Right kidney (tissue), 1 donor: ENCODE measurements around the gene USP50.
"Not testable (repeated sequence)": the region's sequence is repeated elsewhere in the genome, so short reads cannot be mapped to it uniquely, and the experiment has no call there.

Experiments
- DNase-seq: peaks from one replicate; pipeline ENCODE4 v3.0.0-alpha.2; 2016

The USP50 gene

DNA sequence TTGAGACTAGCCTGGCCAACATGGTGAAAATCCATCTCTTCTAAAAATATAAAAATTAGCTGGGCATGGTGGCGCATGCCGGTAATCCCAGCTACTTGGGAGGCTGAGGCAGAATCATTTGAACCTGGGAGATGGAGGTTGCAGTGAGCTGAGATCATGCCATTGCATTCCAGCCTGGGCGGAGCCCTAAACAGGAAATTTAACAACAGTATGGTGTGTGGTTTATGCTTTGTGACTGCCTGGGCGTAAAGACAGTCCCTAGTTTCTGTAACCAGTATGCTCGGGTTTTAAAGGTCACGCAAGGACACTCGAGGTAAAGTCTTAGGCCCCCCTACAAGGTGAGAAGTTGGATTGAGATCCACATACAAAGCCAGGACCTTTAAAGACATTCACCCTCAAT is 43.3 kb downstream of the USP50 start:
- no peak for DNase-seq

DNA sequence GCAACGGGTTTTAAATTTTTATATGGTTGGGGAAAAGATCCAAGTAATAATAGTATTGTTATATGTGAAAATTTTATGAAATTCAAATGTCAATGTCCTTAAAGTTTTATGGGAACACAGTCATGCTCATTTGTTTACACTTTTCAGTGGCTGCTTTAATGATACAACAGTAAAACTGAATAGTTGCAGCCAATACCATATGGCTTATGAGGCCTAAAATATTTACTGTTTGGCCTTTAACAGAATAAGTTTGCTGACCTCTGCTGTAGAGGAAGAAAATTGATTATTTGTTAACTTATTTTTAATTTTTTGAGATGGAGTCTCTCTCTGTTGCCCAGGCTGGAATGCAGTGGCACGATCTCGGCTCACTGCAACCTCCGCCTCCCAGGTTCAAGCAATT is 44.7 kb downstream of the USP50 start:
- no peak for DNase-seq

DNA sequence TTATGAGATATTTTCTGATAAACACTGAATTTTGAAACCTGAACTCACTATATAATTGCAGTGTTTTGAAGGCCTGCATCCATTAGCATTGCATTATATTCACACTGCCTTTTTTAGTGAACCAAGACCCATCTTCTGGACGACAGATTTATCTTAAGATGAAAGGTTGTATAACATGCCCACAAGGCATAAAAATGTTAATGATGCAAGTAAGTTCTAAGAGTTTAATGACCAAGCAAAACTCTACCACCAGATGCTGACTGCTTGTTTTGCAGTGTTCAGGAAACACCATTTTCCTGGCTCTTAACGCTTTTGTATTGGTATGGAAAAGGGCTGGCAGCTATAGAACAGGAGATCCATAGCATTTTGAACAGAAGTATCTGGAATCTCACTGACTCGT is 46.1 kb downstream of the USP50 start:
- DNase-seq, result no peak

DNA sequence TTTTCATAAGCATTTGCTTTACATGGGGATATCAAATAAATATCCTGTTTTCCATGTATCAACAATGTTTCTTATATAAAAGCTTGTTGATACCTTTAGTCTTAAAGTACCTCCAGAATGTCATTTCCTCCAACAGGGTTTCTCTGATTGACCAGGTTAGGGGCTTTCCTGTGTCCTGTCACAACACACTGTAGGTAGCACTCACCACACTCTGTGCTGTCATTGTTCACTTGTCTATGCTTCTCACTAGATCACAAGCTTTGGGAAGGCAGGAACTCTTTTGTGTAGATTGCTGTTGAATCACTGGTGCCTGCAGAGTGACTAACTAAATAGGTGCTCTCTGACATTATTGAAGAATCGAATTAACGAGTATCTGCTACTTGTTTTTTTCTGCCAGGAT is 49.8 kb downstream of the USP50 start:
- no peak for DNase-seq

DNA sequence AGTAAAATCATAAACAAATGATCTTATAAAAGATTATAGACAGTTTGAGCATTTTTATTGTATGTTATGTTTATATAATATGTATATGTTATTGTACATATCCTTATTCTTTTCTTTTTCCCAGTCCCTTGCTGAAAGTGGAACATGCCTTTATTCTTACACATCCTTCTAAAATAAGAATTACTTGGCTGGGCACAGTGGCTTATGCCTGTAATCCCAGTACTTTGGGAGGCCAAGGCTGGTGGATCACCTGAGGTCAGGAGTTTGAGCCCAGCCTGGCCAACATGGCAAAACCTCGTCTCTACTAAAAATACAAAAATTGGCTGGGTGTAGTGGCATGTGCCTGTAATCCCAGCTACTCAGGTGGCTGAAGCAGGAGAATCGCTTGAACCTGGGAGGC is 51.9 kb downstream of the USP50 start:
- DNase-seq, result not testable (repeated sequence)

GRCh38 chr15:50493625-50494024 is 52.8 kb downstream of the USP50 start:
- DNase-seq, result no peak

DNA sequence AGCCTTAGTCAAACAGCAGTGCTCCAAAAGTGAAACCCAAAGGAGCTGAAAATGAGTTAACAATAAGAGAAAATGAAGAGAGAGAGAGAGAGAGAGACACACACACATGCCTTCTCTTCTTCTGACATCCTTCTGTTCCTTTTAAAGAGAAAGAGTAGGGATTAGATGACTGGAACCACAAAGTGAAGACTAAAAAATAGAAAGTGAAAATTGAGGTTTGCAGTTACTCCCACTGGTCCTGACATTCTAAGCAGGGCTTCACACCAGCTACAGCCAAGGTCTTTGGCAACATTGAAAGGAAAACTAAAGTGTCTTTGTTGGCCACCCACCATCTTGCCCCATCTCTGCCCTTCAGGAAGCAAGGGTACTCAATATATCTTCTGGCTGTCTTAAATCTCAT is 59.2 kb downstream of the USP50 start:
- DNase-seq, result no peak

DNA sequence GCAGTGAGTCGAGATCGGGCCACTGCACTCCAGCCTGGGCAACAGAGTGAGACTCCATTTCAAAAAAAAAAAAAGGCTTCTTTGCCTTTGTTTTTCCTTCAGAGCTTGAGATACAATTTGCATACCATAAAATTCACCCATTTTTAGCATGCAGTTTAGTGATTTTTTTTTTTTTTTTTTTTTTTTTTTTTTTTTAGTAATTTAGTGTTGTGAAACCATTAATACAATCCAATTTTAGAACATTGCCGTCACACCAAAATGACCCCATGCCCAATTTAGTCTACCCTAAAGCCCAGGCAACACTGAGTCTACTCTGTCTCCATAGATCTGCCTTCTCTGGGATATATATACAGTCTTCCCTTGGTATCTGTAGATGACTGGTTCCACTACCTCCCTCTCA is 61.1 kb downstream of the USP50 start:
- no peak for DNase-seq

DNA sequence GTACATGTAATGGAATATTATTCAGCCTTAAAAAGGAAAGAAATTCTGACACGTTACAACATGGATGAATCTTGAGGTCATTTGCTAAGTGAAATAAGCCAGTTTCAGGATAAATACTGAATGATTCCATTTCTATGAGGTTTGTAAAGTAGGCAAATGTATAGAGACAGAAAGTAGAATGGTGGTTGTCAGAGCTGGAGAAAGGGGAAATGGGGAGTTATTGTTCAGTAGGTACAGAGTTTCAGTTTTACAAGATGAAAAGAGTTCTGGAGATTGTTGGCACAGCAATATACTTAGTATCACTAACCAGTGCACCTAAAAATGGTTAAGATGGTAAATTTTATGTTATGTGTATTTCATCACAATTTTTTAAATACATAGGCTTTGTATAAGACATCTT is 61.7 kb downstream of the USP50 start:
- DNase-seq, result no peak

- DNase-seq, result no peak
These were observed 70.3 kb downstream of the USP50 start for GRCh38 chr15:50476143-50476542.

DNA sequence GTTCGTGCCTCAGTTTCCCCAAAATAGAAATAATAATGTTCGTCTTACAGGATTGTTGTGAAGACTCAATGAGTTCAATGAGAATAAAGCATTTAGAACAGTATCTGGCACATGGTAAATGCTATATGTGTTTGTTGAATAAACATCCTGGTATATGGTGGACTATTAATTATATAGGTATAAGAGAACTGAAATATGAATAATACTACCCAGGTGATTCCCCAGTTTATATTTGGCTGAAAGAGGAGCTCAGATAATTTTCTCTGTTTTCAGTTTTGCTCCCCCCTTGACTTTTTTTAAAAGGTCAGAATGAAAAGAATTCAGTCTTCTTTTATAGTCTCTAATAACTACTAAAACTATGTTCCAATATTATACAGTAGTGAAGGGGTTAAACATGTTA is 75.4 kb downstream of the USP50 start:
- DNase-seq, result no peak

- DNase-seq, result no peak
These were observed 82.8 kb downstream of the USP50 start for GRCh38 chr15:50463423-50464358.

- DNase-seq, result no peak
These were observed 87.9 kb downstream of the USP50 start for GRCh38 chr15:50458348-50459112.

- DNase-seq, result no peak
These were observed 93.5 kb downstream of the USP50 start for GRCh38 chr15:50452927-50453326.
